Measurements from ENCODE around the gene CEP41. TPM values are rescaled to one million over a fixed set of nuclear protein-coding genes. Genes with fewer than 3 reads are reported as not detected.

CEP41 gene
- total and polyA plus RNA-seq, 12 donors, result 2.2 to 6.3 (median 4.7) TPM

DNA sequence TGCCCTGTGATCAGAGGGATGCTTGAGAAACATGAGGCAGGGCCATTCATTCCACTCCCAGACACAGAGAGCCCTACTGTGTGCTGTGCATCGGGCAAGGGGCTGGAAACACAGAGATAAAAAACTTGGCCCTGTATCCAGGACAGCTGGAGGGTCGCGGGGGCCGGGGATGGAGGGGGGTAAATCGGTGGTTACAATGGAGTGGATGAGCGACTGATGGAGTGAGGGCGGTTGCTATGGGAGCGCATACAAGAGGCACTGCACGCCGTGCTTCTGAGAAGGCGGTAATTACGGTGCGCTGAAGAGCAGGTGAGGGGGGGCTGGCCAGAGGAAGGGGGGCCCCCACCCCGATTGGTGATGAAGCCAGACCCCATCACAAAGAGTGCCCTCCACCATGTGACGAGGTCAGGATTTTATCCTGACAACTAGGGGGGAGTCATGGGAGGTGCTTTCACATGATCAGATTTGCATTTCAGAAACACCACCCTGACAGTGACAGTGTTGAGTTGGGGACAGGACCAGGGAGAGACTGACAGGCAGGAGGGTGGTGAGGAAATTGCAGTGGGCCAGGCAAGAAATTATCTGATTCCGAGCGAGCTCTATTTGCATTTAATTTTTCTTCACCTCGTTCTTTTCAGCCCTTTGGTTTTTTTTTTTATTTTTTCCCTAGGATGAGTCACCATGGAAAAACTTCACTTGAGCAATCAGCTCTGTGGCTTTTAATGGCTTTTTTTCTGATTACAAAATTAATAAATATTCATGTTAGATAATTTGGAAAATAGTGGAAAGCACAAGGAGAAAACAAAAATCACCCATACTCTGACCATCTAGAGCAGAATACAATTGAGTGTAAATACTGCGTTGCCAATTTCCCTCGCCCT, 88.4 kb downstream of the CEP41 start:
- peaks cover 0 to 6% (median 0%) of the 10 kb centered on the region in 7 donors for H3K27me3 ChIP-seq
- peak overlapping the region in 8 of 10 donors; percentile 50 to 77 (median 58) for H3K27ac ChIP-seq
- peak overlapping the region in 1 of 10 donors; percentile 10 for H3K4me3 ChIP-seq
- 38 to 59% methylated on average over 20 of the region's 20 CpGs for WGBS, 2 donors
- H3K4me1 ChIP-seq, result peaks cover 0 to 48% (median 31%) of the 10 kb centered on the region in 9 donors
- no peaks in the 10 kb centered on the region for H3K9me3 ChIP-seq
- DNase-seq (no peak), ATAC-seq (peak in 2 of 8 donors; percentile 2 to 3)
- intact Hi-C loops (cut with DNase I), result loop anchor here in 3 of 10 donors (5.0 to 10.0 kb wide), 3 partner anchors 75 to 82 kb away; no protein-coding TSS in a partner anchor
- TF ChIP-seq, protein P1, sequence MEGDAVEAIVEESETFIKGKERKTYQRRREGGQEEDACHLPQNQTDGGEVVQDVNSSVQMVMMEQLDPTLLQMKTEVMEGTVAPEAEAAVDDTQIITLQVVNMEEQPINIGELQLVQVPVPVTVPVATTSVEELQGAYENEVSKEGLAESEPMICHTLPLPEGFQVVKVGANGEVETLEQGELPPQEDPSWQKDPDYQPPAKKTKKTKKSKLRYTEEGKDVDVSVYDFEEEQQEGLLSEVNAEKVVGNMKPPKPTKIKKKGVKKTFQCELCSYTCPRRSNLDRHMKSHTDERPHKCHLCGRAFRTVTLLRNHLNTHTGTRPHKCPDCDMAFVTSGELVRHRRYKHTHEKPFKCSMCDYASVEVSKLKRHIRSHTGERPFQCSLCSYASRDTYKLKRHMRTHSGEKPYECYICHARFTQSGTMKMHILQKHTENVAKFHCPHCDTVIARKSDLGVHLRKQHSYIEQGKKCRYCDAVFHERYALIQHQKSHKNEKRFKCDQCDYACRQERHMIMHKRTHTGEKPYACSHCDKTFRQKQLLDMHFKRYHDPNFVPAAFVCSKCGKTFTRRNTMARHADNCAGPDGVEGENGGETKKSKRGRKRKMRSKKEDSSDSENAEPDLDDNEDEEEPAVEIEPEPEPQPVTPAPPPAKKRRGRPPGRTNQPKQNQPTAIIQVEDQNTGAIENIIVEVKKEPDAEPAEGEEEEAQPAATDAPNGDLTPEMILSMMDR (IDR thresholded peaks at IDR 0.05), result no peak
- no peaks in the 10 kb centered on the region for H3K36me3 ChIP-seq

DNA sequence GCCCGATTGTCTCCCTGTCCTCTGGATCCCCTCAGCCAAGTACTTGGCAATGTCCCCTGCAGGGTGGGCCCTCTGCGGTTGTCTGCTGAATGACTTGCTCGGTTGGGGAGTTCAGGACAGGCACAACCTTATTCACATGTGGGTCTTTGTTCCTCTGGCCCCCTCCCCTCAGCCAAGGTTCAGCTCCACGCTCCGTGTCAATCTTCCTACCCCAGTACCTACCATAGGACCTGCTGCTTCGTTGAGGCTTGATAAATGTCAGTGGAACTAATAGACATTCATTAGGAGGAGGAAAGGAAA, 89.1 kb downstream of the CEP41 start:
- intact Hi-C loops (cut with DNase I), result loop anchor here in 3 of 10 donors (5.0 to 10.0 kb wide), 3 partner anchors 74 to 83 kb away; no protein-coding TSS in a partner anchor
- TF ChIP-seq, protein P1 (IDR thresholded peaks at IDR 0.05), result no peak
- Histone ChIP-seq H3K9me3 (no peaks in the 10 kb centered on the region), H3K27ac (peak overlapping the region in 7 of 10 donors; percentile 51 to 77 (median 64)), H3K4me1 (peaks cover 0 to 41% (median 24%) of the 10 kb centered on the region in 9 donors), H3K4me3 (no peak overlapping the region), H3K27me3 (peaks cover 0 to 6% (median 0%) of the 10 kb centered on the region in 7 donors), H3K36me3 (no peaks in the 10 kb centered on the region)
- ATAC-seq (peak in 1 of 8 donors; percentile 6), DNase-seq (no peak)
- 45 to 54% methylated on average over 6 of the region's 6 CpGs for WGBS, 2 donors

DNA sequence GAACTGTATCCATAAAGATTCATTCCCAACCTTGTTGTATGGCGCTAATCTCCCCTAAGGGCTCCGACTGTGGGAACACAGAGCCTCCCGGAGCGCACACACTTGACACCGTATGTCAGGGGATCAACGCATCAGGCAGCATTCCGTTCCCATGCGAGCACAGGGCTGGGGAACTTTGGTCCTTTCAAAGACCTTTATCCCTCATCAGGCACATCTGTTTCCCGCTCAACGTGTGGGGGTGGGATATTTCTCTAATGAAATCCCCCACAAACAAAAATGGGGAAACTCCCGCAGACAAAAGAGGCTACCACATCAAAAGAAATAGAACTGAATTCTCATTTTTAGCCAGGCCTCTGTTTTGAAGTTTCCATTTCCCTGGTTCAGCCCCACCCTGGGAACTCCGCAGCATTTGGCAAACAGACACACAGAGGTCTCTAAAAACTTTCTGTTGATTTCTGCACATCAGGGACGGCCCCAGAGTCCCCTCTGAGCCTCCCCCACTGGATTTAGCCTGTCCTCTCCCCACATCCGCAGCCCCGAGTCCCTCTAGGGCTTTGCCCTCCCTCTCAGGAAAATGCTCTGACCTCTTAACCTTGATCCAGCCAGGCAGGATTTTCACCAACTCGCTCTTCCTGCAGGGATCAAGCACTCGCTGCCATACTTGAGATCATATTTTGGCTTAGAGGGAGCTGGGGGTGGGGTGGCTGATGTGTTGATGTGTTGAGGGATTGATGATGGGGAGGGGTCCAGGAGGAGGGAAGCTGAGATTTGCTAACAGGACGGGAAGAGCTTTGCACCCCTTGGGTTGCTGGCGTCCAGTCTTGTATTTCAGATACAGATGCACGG, 89.6 kb downstream of the CEP41 start:
- Histone ChIP-seq H3K4me1 (peaks cover 0 to 35% (median 18%) of the 10 kb centered on the region in 9 donors), H3K36me3 (no peaks in the 10 kb centered on the region), H3K9me3 (no peaks in the 10 kb centered on the region), H3K27me3 (peaks cover 0 to 6% (median 0%) of the 10 kb centered on the region in 7 donors), H3K4me3 (no peak overlapping the region), H3K27ac (peak overlapping the region in 9 of 10 donors; percentile 51 to 77 (median 64))
- WGBS, 2 donors, result 39 to 41% methylated on average over 20 of the region's 20 CpGs
- TF ChIP-seq, protein P1 (IDR thresholded peaks at IDR 0.05), result no peak
- intact Hi-C loops (cut with DNase I), result loop anchor here in 3 of 10 donors (5.0 to 10.0 kb wide), 3 partner anchors 74 to 84 kb away; no protein-coding TSS in a partner anchor
- DNase-seq (peak; percentile 41 to 47), ATAC-seq (peak; percentile 21 to 75 (median 49))

All from heart right ventricle (tissue), 16 donors.